ENCODE data around the gene PINLYP.
"Not testable (repeated sequence)": the region's sequence is repeated elsewhere in the genome, so short reads cannot be mapped to it uniquely, and the experiment has no call there.

PINLYP gene

DNA sequence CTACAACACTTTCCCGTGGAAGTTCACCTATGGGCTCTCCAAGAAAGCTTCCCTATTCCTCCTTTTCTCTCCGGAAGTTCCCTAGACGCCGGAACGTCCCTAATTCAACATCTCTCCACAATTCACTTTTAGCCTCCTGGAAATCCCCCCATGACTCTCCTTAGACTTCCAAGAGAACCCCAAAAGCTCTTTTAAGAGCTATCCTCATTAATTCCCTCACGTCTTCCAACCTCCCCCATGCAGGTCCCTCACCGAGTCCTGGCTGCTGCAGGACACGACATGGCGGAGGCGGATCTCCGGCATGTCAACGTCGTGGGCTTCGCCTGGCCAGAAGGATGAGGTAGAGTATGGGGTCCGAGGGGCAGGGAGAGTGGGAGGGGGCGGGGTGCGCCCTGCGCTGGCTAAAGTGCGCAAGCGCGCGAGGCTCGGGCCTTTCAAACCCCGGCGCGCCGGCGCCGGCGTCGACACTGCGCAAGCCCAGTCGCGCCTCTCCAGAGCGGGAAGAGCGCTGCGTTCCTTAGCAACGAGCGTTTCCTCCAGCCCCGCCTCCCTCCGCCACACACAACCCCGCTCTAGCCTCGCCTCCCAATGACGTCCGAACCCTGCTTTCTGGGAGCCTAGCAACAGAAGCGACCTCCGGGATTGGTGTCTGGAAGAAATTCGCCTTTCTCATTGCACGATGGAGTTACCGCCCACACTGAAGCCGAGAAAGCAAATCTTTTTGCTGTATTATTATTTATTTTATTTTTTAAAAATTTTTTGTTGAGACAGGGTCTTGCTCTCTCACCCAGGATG lies at the start of gene PINLYP, which contains the start of gene XRCC1:
Gene PINLYP (plus strand): TSS at position 646 of the 795 bp plus-strand sequence. CDS start 1,391 bp downstream, outside the sequence.
Gene XRCC1 (minus strand): TSS at position 372 of the 795 bp plus-strand sequence. CDS start 69 bp downstream, at position 303.
- DNase-seq = peak; percentile 96 to 98

GRCh38 chr19:43525836-43526771 lies 49.5 kb upstream of the PINLYP start:
- peak; percentile 41 to 49 for DNase-seq

DNA sequence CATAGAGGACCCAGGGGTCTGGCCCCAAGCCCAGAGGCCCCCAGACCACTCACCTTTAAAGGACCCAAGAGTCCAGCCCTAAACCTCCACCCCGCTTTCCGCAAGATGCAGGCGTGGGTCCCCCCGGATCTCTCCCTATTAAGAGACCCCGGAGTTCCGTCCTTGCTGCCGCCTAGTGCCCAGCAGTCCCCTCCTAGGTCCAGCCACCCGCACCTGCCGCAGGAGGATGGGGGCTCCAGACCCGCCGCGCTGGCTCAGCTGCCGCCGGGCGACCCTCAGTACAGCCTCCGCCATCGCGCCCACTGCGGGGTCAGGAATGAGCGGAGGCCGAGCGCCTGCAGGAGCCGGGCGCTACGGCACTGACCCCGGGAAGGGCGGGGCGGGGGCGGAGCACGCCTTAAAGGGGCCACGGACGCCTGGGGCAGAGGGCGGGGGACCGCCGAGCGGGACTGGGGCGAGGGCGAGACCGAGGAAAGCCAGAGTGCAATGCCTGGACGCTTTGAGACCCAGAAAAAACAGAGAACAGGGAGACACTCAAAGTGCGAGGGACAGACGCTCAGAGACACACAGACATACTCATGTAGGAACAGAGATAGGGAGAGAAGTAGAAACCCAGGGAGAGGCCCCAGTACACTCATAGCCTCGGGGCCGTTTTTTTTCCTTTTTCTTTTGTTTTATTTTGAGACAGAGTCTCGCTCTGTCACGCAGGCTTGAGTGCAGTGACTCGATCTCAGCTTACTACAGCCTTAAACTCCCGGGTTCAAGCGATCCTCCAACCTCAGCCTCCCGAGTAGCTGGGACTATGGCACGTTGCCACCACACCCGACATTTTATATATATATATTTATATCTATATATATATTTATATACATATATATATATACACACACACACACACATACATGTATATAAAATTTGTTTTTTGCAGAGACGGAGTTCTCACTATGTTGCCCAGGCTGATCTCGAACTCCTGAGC lies 48.4 kb upstream of the PINLYP start, which contains the start of gene ETHE1:
Gene ETHE1 (minus strand): TSS at position 318 of the 976 bp plus-strand sequence. CDS start 24 bp downstream, at position 294.
- DNase-seq = peak; percentile 84 to 87

DNA sequence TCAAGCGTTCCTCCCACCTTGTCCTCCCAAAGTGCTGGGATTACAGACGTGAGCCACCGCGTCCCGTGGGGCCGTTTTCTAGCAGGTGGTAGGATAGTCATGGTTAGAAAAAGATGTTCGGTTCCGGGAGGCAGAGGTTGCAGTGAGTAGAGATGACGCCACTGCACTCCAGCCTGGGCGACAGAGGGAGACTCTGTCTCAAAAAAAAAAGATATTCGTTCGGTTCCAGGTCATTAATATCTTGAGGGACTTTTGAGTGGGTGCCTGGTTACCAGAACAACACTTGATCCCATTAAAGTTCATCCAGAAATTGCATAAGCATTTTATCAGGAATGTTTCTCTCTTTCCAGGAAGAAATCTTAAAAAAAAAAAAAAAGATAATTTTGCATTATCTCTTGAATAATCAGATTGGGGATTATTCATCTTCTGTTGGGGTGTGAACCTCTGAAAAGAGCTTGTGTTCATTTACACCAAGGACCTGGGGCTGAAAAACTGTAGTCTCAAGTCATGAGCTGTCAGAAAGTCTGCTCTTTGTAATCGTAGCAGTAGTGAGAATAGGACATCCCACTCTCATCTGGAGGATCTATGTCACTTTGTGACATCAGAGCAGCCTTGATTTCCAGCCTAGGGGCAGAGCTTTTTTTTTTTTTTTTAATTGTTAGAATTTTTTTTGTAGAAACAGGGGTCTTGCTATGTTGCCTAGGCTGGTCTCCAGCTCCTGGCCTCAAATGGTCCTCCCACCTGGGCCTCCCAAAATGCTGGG lies 47.6 kb upstream of the PINLYP start:
- no peak for DNase-seq

DNA sequence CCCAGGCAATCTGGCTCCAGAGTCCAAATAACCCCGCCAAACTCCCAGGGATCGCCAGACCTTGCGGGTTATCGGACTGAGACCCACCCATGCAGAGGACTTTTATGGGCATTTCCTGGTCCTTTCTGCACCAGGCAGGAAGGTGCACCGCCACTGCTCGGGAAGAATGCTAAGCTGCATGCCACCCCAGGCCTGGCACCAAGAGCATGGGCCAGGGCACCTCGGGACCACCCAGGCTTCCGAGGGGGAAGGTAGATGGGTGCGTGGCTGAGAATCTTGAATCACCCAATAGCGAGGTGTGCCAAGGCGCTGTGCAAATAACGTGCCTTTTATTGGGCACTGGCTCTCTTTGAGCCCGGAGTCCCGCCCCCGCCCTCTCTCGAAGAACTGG lies 43.0 kb upstream of the PINLYP start:
- DNase-seq = no peak

- DNase-seq = peak; percentile 88 to 91
Observed at GRCh38 chr19:43532962-43533545, 42.5 kb upstream of the PINLYP start, which contains the start of gene ZNF575. Gene ZNF575, plus strand, starts transcription at chr19:43533188. Its CDS starts 1,235 bp downstream, at chr19:43534423.

GRCh38 chr19:43533546-43534304 lies 41.9 kb upstream of the PINLYP start:
- DNase-seq = peak; percentile 95

DNA sequence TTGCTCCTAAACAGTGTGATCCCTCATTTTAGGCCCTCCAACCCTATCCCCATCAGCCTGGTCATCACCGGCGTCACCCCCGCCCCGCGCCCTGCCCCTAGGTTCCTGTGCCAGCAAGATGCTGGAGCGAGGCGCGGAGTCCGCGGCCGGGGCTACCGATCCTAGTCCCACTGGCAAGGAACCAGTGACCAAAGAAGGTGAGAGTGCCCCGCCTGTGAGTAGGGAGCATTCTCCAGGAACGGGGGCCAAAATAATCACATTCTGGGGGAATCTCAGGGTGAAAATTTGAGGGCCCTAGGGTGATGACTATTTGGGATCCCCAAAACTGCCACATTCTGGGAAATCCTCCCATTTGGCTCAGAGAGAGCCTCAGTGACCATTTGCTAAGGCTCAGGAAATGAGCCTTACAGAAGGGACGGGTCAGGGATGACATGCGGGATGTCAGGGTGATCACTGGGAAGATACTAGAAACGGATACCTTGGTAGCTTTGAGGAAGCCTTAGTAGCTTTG lies 41.2 kb upstream of the PINLYP start:
- DNase-seq = no peak

DNA sequence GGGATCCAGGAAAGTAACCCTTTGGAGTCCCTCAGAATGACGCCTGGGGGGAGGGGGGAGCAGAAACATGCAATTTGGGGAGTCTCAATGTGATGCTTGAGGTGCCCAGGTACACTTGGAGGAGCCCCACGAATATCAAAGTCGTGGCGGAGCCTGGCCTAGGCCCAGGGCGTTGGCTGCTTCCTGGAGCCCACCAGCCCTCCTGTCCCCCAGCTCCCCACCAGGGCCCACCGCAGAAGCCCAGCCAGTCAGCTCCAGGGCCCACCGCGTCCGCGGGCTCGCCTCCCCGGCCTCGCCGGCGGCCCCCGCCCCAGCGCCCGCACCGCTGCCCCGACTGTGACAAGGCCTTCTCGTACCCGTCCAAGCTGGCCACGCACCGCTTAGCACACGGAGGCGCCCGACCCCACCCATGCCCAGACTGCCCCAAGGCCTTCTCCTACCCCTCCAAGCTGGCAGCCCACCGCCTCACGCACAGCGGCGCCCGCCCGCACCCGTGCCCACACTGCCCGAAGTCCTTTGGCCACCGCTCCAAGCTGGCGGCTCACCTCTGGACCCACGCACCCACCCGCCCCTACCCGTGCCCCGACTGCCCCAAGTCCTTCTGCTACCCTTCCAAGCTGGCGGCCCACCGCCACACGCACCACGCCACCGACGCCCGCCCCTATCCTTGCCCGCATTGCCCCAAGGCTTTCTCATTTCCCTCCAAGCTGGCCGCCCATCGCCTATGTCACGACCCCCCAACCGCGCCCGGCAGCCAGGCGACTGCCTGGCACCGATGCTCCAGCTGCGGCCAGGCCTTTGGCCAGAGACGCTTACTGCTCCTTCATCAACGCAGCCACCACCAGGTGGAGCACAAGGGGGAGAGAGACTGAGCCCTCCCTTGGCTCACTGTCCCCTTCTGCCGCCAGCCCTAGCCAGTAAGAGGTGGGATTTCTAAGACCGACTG lies 40.5 kb upstream of the PINLYP start:
- DNase-seq = peak; percentile 22 to 28

DNA sequence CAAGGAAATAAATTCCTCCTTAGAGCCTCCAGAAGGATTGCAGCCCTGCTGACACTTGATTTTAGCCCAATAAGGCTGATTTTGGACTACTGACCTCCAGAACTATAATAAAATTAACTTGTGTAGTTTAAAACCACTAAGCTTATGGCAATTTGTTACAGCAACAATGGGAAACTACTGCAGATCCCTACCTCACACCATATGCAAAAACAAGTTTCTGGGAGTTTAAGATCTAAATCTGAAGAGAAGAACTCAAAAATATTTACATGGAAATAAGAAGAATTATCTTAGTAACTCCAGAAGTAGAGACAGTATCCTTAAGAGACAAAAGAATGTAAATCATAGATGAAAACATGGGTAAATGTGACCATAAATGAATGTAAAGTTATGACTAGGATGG lies 36.7 kb upstream of the PINLYP start:
- DNase-seq = no peak

- no peak for DNase-seq
Observed at GRCh38 chr19:43540381-43540780, 35.2 kb upstream of the PINLYP start.

DNA sequence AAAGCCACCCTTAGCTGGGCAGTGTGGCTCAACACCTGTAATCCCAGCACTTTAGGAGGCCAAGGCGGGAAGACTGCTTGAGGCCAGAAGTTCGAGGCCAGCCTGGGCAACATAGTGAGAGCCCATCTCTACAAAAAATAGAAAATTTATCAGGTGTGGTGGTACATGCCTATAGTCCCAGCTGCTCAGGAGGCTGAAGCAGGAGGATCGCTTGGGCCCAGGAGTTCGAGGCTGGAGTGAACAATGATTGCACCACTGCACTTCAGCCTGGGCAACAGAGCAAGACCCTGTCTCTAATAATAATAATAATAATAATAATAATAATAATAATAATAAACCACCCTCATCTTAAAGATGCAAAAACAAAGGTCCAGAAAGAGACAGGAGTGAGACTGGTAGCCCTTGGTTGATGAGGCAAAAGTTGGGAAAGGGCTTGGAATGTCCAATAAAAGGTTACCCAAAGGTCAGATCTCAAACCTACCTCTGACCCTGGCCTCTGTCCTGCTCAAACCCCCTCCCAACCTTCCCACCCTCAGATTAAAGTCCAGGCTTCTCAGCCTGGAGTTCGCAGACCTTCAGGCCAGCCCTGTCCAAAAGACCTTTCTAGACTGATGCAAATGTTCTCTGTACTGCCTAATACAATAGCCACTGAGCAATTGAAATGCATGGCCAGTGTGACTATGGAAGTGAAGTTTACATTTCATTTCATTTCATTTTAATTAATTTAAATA lies 33.5 kb upstream of the PINLYP start:
- DNase-seq = no peak

DNA sequence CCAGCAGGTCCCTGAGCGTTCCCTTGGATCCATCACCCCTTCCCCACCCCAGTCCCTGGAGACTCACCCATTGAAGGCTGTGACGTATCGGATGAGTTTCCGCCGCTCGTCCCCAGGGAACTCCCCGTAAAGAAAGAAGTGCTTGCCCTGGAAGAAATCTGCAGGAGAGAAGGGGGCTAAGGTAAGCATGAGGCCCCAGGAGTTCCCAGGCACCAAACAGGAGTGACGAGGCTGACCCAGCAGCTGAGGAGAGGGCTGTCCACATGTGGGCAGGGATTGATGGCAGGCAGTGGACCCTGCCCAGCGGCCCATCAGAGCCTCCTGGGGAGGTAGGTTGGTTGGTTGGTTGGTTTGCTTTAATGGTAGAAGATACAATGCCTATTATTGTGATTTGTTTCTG lies 31.5 kb upstream of the PINLYP start:
- no peak for DNase-seq

GRCh38 chr19:43545276-43545675 lies 30.3 kb upstream of the PINLYP start:
- DNase-seq = no peak

GRCh38 chr19:43545981-43546380 lies 29.6 kb upstream of the PINLYP start:
- no peak for DNase-seq

- no peak for DNase-seq
Observed at GRCh38 chr19:43546581-43546980, 29.0 kb upstream of the PINLYP start.

DNA sequence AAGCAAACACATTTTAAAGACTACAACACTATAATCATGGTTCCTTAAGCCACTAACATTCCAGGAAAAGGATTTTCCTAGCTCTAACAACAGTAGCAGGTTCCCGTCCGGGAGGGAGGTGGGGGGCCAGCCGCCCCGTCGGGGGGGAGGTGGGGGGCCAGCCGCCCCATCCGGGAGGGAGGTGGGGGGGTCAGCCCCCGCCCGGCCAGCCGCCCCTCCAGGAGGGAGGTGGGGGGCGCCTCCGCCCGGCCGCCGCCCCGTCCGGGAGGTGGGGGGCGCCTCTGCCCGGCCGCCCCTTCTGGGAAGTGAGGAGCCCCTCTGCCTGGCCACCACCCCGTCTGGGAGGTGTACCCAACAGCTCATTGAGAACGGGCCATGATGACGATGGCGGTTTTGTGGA lies 27.7 kb upstream of the PINLYP start:
- not testable (repeated sequence) for DNase-seq

GRCh38 chr19:43548706-43549105 lies 26.9 kb upstream of the PINLYP start:
- no peak for DNase-seq

Data from activated CD4-positive, alpha-beta T cell treated with anti-CD3 and anti-CD28 coated beads, Interleukin-2, amount 50 U/mL, for 48 hours (primary cell).